HL-60 (cell line): ENCODE results near the gene ERVH48-1.

ENCODE experiments used
- GABPA ChIP-seq: IDR thresholded peaks from 2 replicates; pipeline ENCODE4 v1.6.1; 2012; ENCODE audit warnings: low read depth
- POLR2AphosphoS5 ChIP-seq: IDR thresholded peaks from 2 replicates; pipeline ENCODE4 v1.6.1; 2012; ENCODE audit warnings: low read depth
- SPI1 ChIP-seq: IDR thresholded peaks from 2 replicates; pipeline ENCODE4 v1.6.1; 2012; ENCODE audit warnings: low read depth, mild to moderate bottlenecking, borderline replicate concordance
- TF ChIP-seq, protein P1 (sequence below): IDR thresholded peaks from one replicate; pipeline ENCODE4 v1.5.1; 2011; ENCODE audit warnings: low read length, control low read depth, inconsistent platforms; ENCODE audit not compliant: insufficient read depth
- TF ChIP-seq, protein P2 (sequence below): IDR thresholded peaks from 2 replicates; pipeline ENCODE4 v1.6.1; 2012; ENCODE audit warnings: low read depth; ENCODE audit not compliant: insufficient replicate concordance

DNA sequence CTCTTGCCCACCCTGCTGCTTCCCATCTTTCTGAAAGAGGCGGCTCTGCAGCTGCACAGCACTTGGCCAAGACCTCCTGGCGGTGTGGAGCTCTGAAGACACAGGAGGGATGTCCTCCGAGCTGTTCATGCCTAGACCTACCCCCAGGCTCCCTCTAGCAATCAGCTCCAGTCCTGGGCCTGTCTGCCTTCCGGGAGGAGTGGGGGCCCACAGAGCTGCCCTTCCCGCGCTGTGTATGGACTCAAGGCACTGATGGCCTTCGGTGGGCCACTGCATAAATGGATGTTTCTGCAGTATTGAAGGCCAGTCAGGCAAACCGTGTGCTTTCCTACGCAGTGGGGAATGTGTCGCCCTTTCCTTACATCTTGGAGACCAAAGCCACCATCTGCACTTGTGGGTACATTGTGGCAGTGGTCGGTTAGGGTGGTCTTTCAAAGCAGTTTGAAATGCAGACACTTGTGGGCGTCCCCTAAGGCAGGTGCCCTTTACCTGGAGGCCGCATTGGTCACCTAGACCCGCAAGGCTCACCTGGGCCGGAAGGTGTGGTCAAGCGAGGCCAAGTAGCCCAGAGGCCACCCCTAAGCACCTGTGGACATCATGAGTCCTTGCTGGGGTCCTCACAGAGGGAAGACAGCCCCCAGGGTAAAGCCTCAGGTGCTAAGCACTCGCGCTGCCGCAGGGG is 48.0 kb upstream of the ERVH48-1 start:
- TF ChIP-seq, protein P1, sequence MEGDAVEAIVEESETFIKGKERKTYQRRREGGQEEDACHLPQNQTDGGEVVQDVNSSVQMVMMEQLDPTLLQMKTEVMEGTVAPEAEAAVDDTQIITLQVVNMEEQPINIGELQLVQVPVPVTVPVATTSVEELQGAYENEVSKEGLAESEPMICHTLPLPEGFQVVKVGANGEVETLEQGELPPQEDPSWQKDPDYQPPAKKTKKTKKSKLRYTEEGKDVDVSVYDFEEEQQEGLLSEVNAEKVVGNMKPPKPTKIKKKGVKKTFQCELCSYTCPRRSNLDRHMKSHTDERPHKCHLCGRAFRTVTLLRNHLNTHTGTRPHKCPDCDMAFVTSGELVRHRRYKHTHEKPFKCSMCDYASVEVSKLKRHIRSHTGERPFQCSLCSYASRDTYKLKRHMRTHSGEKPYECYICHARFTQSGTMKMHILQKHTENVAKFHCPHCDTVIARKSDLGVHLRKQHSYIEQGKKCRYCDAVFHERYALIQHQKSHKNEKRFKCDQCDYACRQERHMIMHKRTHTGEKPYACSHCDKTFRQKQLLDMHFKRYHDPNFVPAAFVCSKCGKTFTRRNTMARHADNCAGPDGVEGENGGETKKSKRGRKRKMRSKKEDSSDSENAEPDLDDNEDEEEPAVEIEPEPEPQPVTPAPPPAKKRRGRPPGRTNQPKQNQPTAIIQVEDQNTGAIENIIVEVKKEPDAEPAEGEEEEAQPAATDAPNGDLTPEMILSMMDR, result no peak
- no peak for TF ChIP-seq POLR2AphosphoS5
- TF ChIP-seq, protein P2, sequence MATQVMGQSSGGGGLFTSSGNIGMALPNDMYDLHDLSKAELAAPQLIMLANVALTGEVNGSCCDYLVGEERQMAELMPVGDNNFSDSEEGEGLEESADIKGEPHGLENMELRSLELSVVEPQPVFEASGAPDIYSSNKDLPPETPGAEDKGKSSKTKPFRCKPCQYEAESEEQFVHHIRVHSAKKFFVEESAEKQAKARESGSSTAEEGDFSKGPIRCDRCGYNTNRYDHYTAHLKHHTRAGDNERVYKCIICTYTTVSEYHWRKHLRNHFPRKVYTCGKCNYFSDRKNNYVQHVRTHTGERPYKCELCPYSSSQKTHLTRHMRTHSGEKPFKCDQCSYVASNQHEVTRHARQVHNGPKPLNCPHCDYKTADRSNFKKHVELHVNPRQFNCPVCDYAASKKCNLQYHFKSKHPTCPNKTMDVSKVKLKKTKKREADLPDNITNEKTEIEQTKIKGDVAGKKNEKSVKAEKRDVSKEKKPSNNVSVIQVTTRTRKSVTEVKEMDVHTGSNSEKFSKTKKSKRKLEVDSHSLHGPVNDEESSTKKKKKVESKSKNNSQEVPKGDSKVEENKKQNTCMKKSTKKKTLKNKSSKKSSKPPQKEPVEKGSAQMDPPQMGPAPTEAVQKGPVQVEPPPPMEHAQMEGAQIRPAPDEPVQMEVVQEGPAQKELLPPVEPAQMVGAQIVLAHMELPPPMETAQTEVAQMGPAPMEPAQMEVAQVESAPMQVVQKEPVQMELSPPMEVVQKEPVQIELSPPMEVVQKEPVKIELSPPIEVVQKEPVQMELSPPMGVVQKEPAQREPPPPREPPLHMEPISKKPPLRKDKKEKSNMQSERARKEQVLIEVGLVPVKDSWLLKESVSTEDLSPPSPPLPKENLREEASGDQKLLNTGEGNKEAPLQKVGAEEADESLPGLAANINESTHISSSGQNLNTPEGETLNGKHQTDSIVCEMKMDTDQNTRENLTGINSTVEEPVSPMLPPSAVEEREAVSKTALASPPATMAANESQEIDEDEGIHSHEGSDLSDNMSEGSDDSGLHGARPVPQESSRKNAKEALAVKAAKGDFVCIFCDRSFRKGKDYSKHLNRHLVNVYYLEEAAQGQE, result no peak
- TF ChIP-seq GABPA, result no peak
- no peak for TF ChIP-seq SPI1
